ENCODE data around the gene CYP19A1. TPM values are rescaled to one million over a fixed set of nuclear protein-coding genes. Genes with fewer than 3 reads are reported as not detected.

CYP19A1 gene
- total and polyA plus RNA-seq, 2 experiments from 2014 or later = 0.76 to 1.2 TPM

- H3K79me2 ChIP-seq (ENCODE audit: insufficient read depth) = no peaks in the 10 kb centered on the region
- TF ChIP-seq EZH2 (IDR thresholded peaks at IDR 0.05; ENCODE audit: insufficient read depth, poor library complexity, severe bottlenecking) (no peak), EZH2phosphoT487 (IDR thresholded peaks at IDR 0.05; ENCODE audit: insufficient read depth, low read depth) (no peak)
- no peak overlapping the region for H3K4me3 ChIP-seq
- H3K9me2 ChIP-seq (ENCODE audit: insufficient read depth) = no peaks in the 10 kb centered on the region
- 0 out of 2 replicates have a peak, but pooled peaks cover 4% of the 10 kb centered on the region for H3K4me1 ChIP-seq (ENCODE audit: insufficient read depth)
- no peaks in the 10 kb centered on the region for H4K20me1 ChIP-seq (ENCODE audit: insufficient read depth)
- WGBS, 2 experiments (ENCODE audit: low coverage in 1 of 2, low lambda C conversion rate in 2 of 2, missing lambda C conversion rate in 2 of 2) = 67 to 73% methylated on average over 9 of the region's 9 CpGs
- no peaks in the 10 kb centered on the region for H3K9me3 ChIP-seq (ENCODE audit: low read depth)
- in situ Hi-C loops (cut with MboI) = loop anchor here (10.0 kb wide), 1 partner anchor 221 kb away; no protein-coding TSS in a partner anchor
- no peaks in the 10 kb centered on the region for H3F3A ChIP-seq (ENCODE audit: insufficient read depth)
- H3K36me3 ChIP-seq (ENCODE audit: low read depth) = no peaks in the 10 kb centered on the region
- no peak overlapping the region for H3K27ac ChIP-seq
- H3K9ac ChIP-seq = no peak overlapping the region
- H3K4me2 ChIP-seq (ENCODE audit: unreplicated experiment) = no peak overlapping the region
- DNase-seq = no peak
- no peak overlapping the region for H2AFZ ChIP-seq
- H3K27me3 ChIP-seq (replicated peaks; ENCODE audit: insufficient read depth) = no peaks in the 10 kb centered on the region
These were observed 174.6 kb downstream of the CYP19A1 start for GRCh38 chr15:51163843-51164242.

GRCh38 chr15:51162865-51163762 is 175.3 kb downstream of the CYP19A1 start:
- H3K4me2 ChIP-seq (ENCODE audit: unreplicated experiment) = peak overlapping the region; percentile 88
- in situ Hi-C loops (cut with MboI) = loop anchor here (10.0 kb wide), 1 partner anchor 222 kb away; no protein-coding TSS in a partner anchor
- H3K9ac ChIP-seq = peak overlapping the region; percentile 36
- H3F3A ChIP-seq (ENCODE audit: insufficient read depth) = no peaks in the 10 kb centered on the region
- H3K4me1 ChIP-seq (ENCODE audit: insufficient read depth) = 0 out of 2 replicates have a peak, but pooled peaks cover 4% of the 10 kb centered on the region
- no peaks in the 10 kb centered on the region for H3K36me3 ChIP-seq (ENCODE audit: low read depth)
- peak overlapping the region; percentile 62 for H3K4me3 ChIP-seq
- 1% methylated on average over 8 of the region's 8 CpGs for WGBS, 2 experiments (ENCODE audit: low coverage in 1 of 2, low lambda C conversion rate in 2 of 2, missing lambda C conversion rate in 2 of 2)
- H3K9me2 ChIP-seq (ENCODE audit: insufficient read depth) = no peaks in the 10 kb centered on the region
- no peaks in the 10 kb centered on the region for H3K27me3 ChIP-seq (replicated peaks; ENCODE audit: insufficient read depth)
- no peak overlapping the region for H3K27ac ChIP-seq
- TF ChIP-seq EZH2 (IDR thresholded peaks at IDR 0.05; ENCODE audit: insufficient read depth, poor library complexity, severe bottlenecking) (no peak), EZH2phosphoT487 (IDR thresholded peaks at IDR 0.05; ENCODE audit: insufficient read depth, low read depth) (no peak)
- H4K20me1 ChIP-seq (ENCODE audit: insufficient read depth) = no peaks in the 10 kb centered on the region
- peak; percentile 87 for DNase-seq
- no peaks in the 10 kb centered on the region for H3K9me3 ChIP-seq (ENCODE audit: low read depth)
- H2AFZ ChIP-seq = peak overlapping the region; percentile 78
- no peaks in the 10 kb centered on the region for H3K79me2 ChIP-seq (ENCODE audit: insufficient read depth)

GRCh38 chr15:51161491-51162220 is 176.7 kb downstream of the CYP19A1 start:
- H4K20me1 ChIP-seq (ENCODE audit: insufficient read depth) = no peaks in the 10 kb centered on the region
- no peaks in the 10 kb centered on the region for H3K79me2 ChIP-seq (ENCODE audit: insufficient read depth)
- no peaks in the 10 kb centered on the region for H3K36me3 ChIP-seq (ENCODE audit: low read depth)
- 0 out of 2 replicates have a peak, but pooled peaks cover 4% of the 10 kb centered on the region for H3K4me1 ChIP-seq (ENCODE audit: insufficient read depth)
- no peak overlapping the region for H2AFZ ChIP-seq
- no peaks in the 10 kb centered on the region for H3K9me2 ChIP-seq (ENCODE audit: insufficient read depth)
- H3K9ac ChIP-seq = no peak overlapping the region
- TF ChIP-seq EZH2phosphoT487 (IDR thresholded peaks at IDR 0.05; ENCODE audit: insufficient read depth, low read depth) (no peak), EZH2 (IDR thresholded peaks at IDR 0.05; ENCODE audit: insufficient read depth, poor library complexity, severe bottlenecking) (no peak)
- no peak overlapping the region for H3K4me3 ChIP-seq
- H3F3A ChIP-seq (ENCODE audit: insufficient read depth) = no peaks in the 10 kb centered on the region
- H3K4me2 ChIP-seq (ENCODE audit: unreplicated experiment) = no peak overlapping the region
- in situ Hi-C loops (cut with MboI) = loop anchor here (10.0 kb wide), 1 partner anchor 223 kb away; no protein-coding TSS in a partner anchor
- H3K9me3 ChIP-seq (ENCODE audit: low read depth) = no peaks in the 10 kb centered on the region
- no peaks in the 10 kb centered on the region for H3K27me3 ChIP-seq (replicated peaks; ENCODE audit: insufficient read depth)
- H3K27ac ChIP-seq = no peak overlapping the region
- peak; percentile 18 for DNase-seq
- WGBS, 2 experiments (ENCODE audit: low coverage in 1 of 2, low lambda C conversion rate in 2 of 2, missing lambda C conversion rate in 2 of 2) = 93 to 98% methylated on average over 3 of the region's 3 CpGs

GRCh38 chr15:51160484-51160883 is 177.9 kb downstream of the CYP19A1 start:
- H3K9me3 ChIP-seq (ENCODE audit: low read depth) = no peaks in the 10 kb centered on the region
- TF ChIP-seq EZH2phosphoT487 (IDR thresholded peaks at IDR 0.05; ENCODE audit: insufficient read depth, low read depth) (no peak), EZH2 (IDR thresholded peaks at IDR 0.05; ENCODE audit: insufficient read depth, poor library complexity, severe bottlenecking) (no peak)
- no peaks in the 10 kb centered on the region for H3K79me2 ChIP-seq (ENCODE audit: insufficient read depth)
- 0 out of 2 replicates have a peak, but pooled peaks cover 4% of the 10 kb centered on the region for H3K4me1 ChIP-seq (ENCODE audit: insufficient read depth)
- in situ Hi-C loops (cut with MboI) = loop anchor here (10.0 kb wide), 1 partner anchor 224 kb away; no protein-coding TSS in a partner anchor
- H3K27me3 ChIP-seq (replicated peaks; ENCODE audit: insufficient read depth) = no peaks in the 10 kb centered on the region
- no peak overlapping the region for H3K27ac ChIP-seq
- H3K4me2 ChIP-seq (ENCODE audit: unreplicated experiment) = no peak overlapping the region
- H3F3A ChIP-seq (ENCODE audit: insufficient read depth) = no peaks in the 10 kb centered on the region
- H3K9me2 ChIP-seq (ENCODE audit: insufficient read depth) = no peaks in the 10 kb centered on the region
- H2AFZ ChIP-seq = no peak overlapping the region
- no peaks in the 10 kb centered on the region for H3K36me3 ChIP-seq (ENCODE audit: low read depth)
- WGBS, 2 experiments (ENCODE audit: low coverage in 1 of 2, low lambda C conversion rate in 2 of 2, missing lambda C conversion rate in 2 of 2) = 63 to 72% methylated on average over 7 of the region's 7 CpGs
- no peaks in the 10 kb centered on the region for H4K20me1 ChIP-seq (ENCODE audit: insufficient read depth)
- H3K4me3 ChIP-seq = no peak overlapping the region
- H3K9ac ChIP-seq = no peak overlapping the region
- DNase-seq = no peak

Small RNA genes within 50 kb of the gene (microRNA-seq; reads per million reads assigned to microRNA genes)
- gene MIR4713 (ENCODE audit: borderline number of aligned reads) = not detected
- not detected for gene MIR7973-1 (ENCODE audit: borderline number of aligned reads)
- gene MIR7973-2 (ENCODE audit: borderline number of aligned reads) = not detected

Small RNA genes within 50 kb of the gene (small RNA-seq; reads per million reads assigned to genes)
- gene AC020891.4 (ENCODE audit: low read depth, low replicate concordance) = not detected
- not detected for gene MIR4713 (ENCODE audit: low read depth, low replicate concordance)
- gene MIR7973-1 (ENCODE audit: low read depth, low replicate concordance) = not detected

Other genes with a start within 250 kb of the CYP19A1 start
- 2.8 and 6.8 TPM in 2 replicates for gene TNFAIP8L3, start 243.7 kb downstream of the CYP19A1 start, total RNA-seq (2014; rRNA removed; shearing (Covaris generic))
- 2.0 and 2.5 TPM in 2 replicates for gene TNFAIP8L3, start 243.7 kb downstream of the CYP19A1 start, polyA plus RNA-seq (2016; fragmentation: Nextera tagmentation; extraction: Ambion mirVana)
- gene GLDN, start 3.1 kb upstream of the CYP19A1 start, total RNA-seq (2014; rRNA removed; shearing (Covaris generic)) = 0.25 and 2.8 TPM in 2 replicates
- 0.27 and 0.29 TPM in 2 replicates for gene GLDN, start 3.1 kb upstream of the CYP19A1 start, polyA plus RNA-seq (2016; fragmentation: Nextera tagmentation; extraction: Ambion mirVana)

Data from GM23248 (cell line).